ENCODE data around the gene SNCAIP.

GRCh38 chr5:122354293-122354692, 42.3 kb downstream of the SNCAIP start:
- TF ChIP-seq EZH2phosphoT487 (IDR thresholded peaks at IDR 0.05; ENCODE audit: insufficient read depth, low read depth), result no peak
- no peak for TF ChIP-seq EZH2 (IDR thresholded peaks at IDR 0.05; ENCODE audit: insufficient read depth, poor library complexity, severe bottlenecking)

Measured in GM23248 (cell line).